Esophagus mucosa (tissue), 1 donor: ENCODE measurements around the gene ARPC4. TPM values are rescaled to one million over a fixed set of nuclear protein-coding genes. Genes with fewer than 3 reads are reported as not detected.

ENCODE experiments used
- total RNA-seq: library from RNA; stranded (reverse); gene quantifications from one replicate; pipeline ENCODE4 v1.2.4, GENCODE V29; 2023
- donor health status: DM: yes; HTN: yes; CAD: no.

ARPC4 gene
- total RNA-seq, 1 donor from 2014 or later, result 154 TPM

Other genes starting within 250 kb of the ARPC4 start
- not detected for gene LHFPL4, start 239.3 kb upstream of the ARPC4 start, total RNA-seq
- 22.0 TPM for gene MTMR14, start 143.6 kb upstream of the ARPC4 start, total RNA-seq
- not detected for gene CPNE9, start 89.2 kb upstream of the ARPC4 start, total RNA-seq
- 11.9 TPM for gene BRPF1, start 61.3 kb upstream of the ARPC4 start, total RNA-seq
- gene OGG1, start 43.1 kb upstream of the ARPC4 start, total RNA-seq, result 9.6 TPM
- gene CAMK1, start 23.1 kb upstream of the ARPC4 start, total RNA-seq, result 2.6 TPM
- 32.3 TPM for gene TADA3, start 609 bp upstream of the ARPC4 start, total RNA-seq
- gene TTLL3, start 17.2 kb downstream of the ARPC4 start, total RNA-seq, result 12.3 TPM
- 29.1 TPM for gene RPUSD3, start 50.9 kb downstream of the ARPC4 start, total RNA-seq
- not detected for gene CIDEC, start 87.2 kb downstream of the ARPC4 start, total RNA-seq
- gene JAGN1, start 97.5 kb downstream of the ARPC4 start, total RNA-seq, result 18.4 TPM
- 12.9 TPM for gene IL17RE, start 109.8 kb downstream of the ARPC4 start, total RNA-seq
- gene IL17RC, start 124.0 kb downstream of the ARPC4 start, total RNA-seq, result 26.6 TPM
- gene CRELD1, start 140.8 kb downstream of the ARPC4 start, total RNA-seq, result 4.6 TPM
- 0.56 TPM for gene PRRT3, start 159.3 kb downstream of the ARPC4 start, total RNA-seq
- gene EMC3, start 193.8 kb downstream of the ARPC4 start, total RNA-seq, result 54.8 TPM
- 12.5 TPM for gene FANCD2, start 233.4 kb downstream of the ARPC4 start, total RNA-seq